Measurements from ENCODE around the gene GATAD1.
"Not testable (repeated sequence)": the region's sequence is repeated elsewhere in the genome, so short reads cannot be mapped to it uniquely, and the experiment has no call there.

- not testable (repeated sequence) for TF ChIP-seq EZH2 (IDR thresholded peaks at IDR 0.05; ENCODE audit: insufficient read depth, poor library complexity, severe bottlenecking); EZH2phosphoT487 (IDR thresholded peaks at IDR 0.05; ENCODE audit: insufficient read depth, low read depth)
Measured at GRCh38 chr7:92484226-92484625, 36.9 kb downstream of the GATAD1 start.

All from GM23248 (cell line).